T-helper 1 cell treated with Interleukin-12 subunit alpha and Interleukin-12 subunit beta and Interleukin-4 antibody, amounts not matched to agents 30 μg/mL and 1 μg/mL, for 36 hours (primary cell): Measurements from ENCODE around the gene MUC4.
"Not testable (repeated sequence)": the region's sequence is repeated elsewhere in the genome, so short reads cannot be mapped to it uniquely, and the experiment has no call there.

ENCODE experiments used
- H3K27ac Mint-ChIP-seq: one replicate; pipeline ENCODE4 v1.8.0; 2021; ENCODE audit warnings: mild to moderate bottlenecking, mixed read lengths
- H3K27me3 Mint-ChIP-seq: one replicate; pipeline ENCODE4 v1.8.0; 2021; ENCODE audit warnings: low read depth, mixed read lengths
- H3K36me3 Mint-ChIP-seq: one replicate; pipeline ENCODE4 v1.8.0; 2021; ENCODE audit warnings: low read depth, mixed read lengths
- H3K4me1 Mint-ChIP-seq: one replicate; pipeline ENCODE4 v1.8.0; 2021; ENCODE audit warnings: low read depth, mixed read lengths
- H3K4me3 Mint-ChIP-seq: one replicate; pipeline ENCODE4 v1.8.0; 2021; ENCODE audit warnings: mild to moderate bottlenecking, moderate library complexity, mixed read lengths
- H3K9me3 Mint-ChIP-seq: one replicate; pipeline ENCODE4 v1.8.0; 2021; ENCODE audit warnings: mixed read lengths

MUC4 gene

DNA sequence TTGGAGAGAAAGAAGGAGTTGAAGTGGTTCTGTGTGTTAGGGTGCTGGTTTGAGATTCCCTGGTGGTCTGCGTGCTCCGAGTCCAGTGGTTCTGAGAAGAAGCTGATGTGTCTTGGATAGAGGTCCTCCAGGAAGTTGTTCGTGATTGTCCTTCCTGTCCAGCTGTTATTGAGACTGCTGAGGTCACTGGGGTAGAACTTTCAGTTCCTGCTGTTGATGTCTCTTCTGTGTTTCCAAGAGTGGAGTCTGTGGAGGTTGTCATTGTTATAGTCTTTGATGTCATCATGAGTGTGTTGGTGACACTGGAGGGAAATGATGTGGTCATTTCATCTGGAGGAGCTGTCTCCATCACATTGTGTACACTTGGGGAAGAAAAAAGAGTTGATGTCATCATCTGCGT is 20.8 kb downstream of the MUC4 start:
- Mint-ChIP-seq H3K4me1 (peaks cover 25% of the 10 kb centered on the region), H3K4me3 (no peak overlapping the region), H3K27ac (no peak overlapping the region), H3K9me3 (peaks cover 55% of the 10 kb centered on the region), H3K27me3 (peaks cover 4% of the 10 kb centered on the region), H3K36me3 (peaks cover 39% of the 10 kb centered on the region)

- Mint-ChIP-seq H3K9me3 (peaks cover 74% of the 10 kb centered on the region), H3K4me1 (peaks cover 38% of the 10 kb centered on the region), H3K27ac (peak overlapping the region; percentile 77), H3K36me3 (peaks cover 55% of the 10 kb centered on the region), H3K4me3 (no peak overlapping the region), H3K27me3 (peaks cover 4% of the 10 kb centered on the region)
Observed at GRCh38 chr3:195788711-195789581, 22.8 kb downstream of the MUC4 start.

- peak overlapping the region; percentile 96 for H3K27ac Mint-ChIP-seq
- peak overlapping the region; percentile 52 for H3K4me3 Mint-ChIP-seq
- peaks cover 81% of the 10 kb centered on the region for H3K9me3 Mint-ChIP-seq
- not testable (repeated sequence) for H3K27me3 Mint-ChIP-seq
- H3K4me1 Mint-ChIP-seq: peaks cover 52% of the 10 kb centered on the region
- H3K36me3 Mint-ChIP-seq: peaks cover 68% of the 10 kb centered on the region
Observed at GRCh38 chr3:195785781-195786405, 25.8 kb downstream of the MUC4 start.

GRCh38 chr3:195784031-195784430 is 27.7 kb downstream of the MUC4 start:
- peaks cover 79% of the 10 kb centered on the region for H3K9me3 Mint-ChIP-seq
- H3K4me1 Mint-ChIP-seq: peaks cover 59% of the 10 kb centered on the region
- peak overlapping the region; percentile 28 for H3K4me3 Mint-ChIP-seq
- H3K27me3 Mint-ChIP-seq: not testable (repeated sequence)
- H3K27ac Mint-ChIP-seq: peak overlapping the region; percentile 70
- H3K36me3 Mint-ChIP-seq: peaks cover 69% of the 10 kb centered on the region

GRCh38 chr3:195781236-195781635 is 30.5 kb downstream of the MUC4 start:
- Mint-ChIP-seq H3K36me3 (peaks cover 60% of the 10 kb centered on the region), H3K4me3 (peak overlapping the region; percentile 41), H3K4me1 (peaks cover 55% of the 10 kb centered on the region), H3K27ac (peak overlapping the region; percentile 83), H3K9me3 (peaks cover 76% of the 10 kb centered on the region)
- H3K27me3 Mint-ChIP-seq: not testable (repeated sequence)

- Mint-ChIP-seq H3K4me3 (no peak overlapping the region), H3K9me3 (peaks cover 47% of the 10 kb centered on the region), H3K27me3 (no peaks in the 10 kb centered on the region), H3K36me3 (peaks cover 35% of the 10 kb centered on the region), H3K4me1 (peaks cover 36% of the 10 kb centered on the region), H3K27ac (no peak overlapping the region)
Observed at GRCh38 chr3:195777975-195778374, 33.8 kb downstream of the MUC4 start.

GRCh38 chr3:195774917-195775316 is 36.8 kb downstream of the MUC4 start:
- H3K4me3 Mint-ChIP-seq: no peak overlapping the region
- H3K27me3 Mint-ChIP-seq: no peaks in the 10 kb centered on the region
- H3K36me3 Mint-ChIP-seq: peaks cover 15% of the 10 kb centered on the region
- H3K27ac Mint-ChIP-seq: no peak overlapping the region
- peaks cover 18% of the 10 kb centered on the region for H3K4me1 Mint-ChIP-seq
- peaks cover 21% of the 10 kb centered on the region for H3K9me3 Mint-ChIP-seq

GRCh38 chr3:195773956-195774537 is 37.7 kb downstream of the MUC4 start:
- Mint-ChIP-seq H3K4me1 (peaks cover 10% of the 10 kb centered on the region), H3K36me3 (peaks cover 6% of the 10 kb centered on the region), H3K27ac (no peak overlapping the region), H3K27me3 (no peaks in the 10 kb centered on the region), H3K9me3 (peaks cover 12% of the 10 kb centered on the region), H3K4me3 (no peak overlapping the region)

DNA sequence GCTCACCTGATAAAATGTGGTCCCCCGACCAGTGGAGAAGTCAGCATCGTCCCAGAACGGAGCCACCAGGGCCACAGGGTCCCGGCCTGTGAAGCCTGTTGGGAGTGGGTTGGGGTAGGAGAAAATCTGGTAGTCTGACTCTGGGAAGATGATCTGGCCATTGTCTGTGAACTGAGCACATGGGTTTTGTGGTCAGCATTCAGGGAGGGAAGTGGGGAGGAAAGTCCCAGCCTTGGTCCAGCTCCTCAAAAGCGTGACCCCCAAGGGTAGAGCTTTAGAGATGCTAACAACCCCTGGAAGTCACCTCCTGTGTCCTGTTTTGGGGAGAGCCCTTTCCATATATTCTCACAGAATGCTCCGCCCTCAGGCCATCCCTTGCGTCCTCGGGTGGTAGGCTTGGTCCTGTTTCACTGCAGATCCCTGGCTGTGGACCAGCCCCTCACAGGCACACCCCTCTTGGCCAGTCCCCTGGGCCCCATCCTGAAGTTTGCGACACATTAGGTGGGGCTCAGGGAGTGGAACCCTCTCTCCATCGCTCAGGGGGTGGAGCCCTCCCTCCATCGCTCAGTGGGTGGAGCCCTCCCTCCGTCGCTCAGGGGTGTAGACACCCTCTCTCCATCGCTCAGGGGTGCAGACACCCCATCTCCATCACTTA is 40.0 kb downstream of the MUC4 start:
- Mint-ChIP-seq H3K4me1 (peaks cover 2% of the 10 kb centered on the region), H3K4me3 (no peak overlapping the region), H3K36me3 (no peaks in the 10 kb centered on the region), H3K27me3 (no peaks in the 10 kb centered on the region), H3K27ac (peak overlapping the region; percentile 72), H3K9me3 (peaks cover 4% of the 10 kb centered on the region)

DNA sequence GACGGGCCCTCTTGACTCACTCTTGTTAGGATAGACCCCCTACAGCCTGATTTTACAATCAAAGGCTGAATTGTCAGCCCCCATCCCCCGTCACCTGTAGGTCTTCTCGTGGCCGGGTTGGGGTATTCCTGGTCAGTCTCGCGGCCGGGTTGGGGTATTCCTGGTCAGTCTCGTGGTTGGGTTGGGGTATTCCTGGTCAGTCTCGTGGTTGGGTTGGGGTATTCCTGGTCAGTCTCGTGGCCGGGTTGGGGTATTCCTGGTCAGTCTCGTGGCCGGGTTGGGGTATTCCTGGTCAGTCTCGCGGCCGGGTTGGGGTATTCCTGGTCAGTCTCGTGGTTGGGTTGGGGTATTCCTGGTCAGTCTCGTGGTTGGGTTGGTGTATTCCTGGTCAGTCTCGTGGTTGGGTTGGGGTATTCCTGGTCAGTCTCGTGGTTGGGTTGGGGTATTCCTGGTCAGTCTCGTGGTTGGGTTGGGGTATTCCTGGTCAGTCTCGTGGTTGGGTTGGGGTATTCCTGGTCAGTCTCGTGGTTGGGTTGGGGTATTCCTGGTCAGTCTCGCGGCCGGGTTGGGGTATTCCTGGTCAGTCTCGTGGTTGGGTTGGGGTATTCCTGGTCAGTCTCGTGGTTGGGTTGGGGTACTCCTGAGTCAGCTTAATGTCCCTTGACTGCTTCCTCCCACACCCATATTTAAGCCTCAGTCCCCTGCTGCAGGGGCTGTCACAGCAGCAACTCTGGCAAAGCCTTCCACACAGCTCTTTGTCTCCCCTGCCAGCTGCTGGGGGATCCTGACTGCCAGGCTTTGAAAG is 40.7 kb downstream of the MUC4 start:
- not testable (repeated sequence) for H3K36me3 Mint-ChIP-seq, H3K27me3 Mint-ChIP-seq, H3K4me3 Mint-ChIP-seq, H3K4me1 Mint-ChIP-seq, H3K9me3 Mint-ChIP-seq
- peak overlapping the region; percentile 72 for H3K27ac Mint-ChIP-seq

DNA sequence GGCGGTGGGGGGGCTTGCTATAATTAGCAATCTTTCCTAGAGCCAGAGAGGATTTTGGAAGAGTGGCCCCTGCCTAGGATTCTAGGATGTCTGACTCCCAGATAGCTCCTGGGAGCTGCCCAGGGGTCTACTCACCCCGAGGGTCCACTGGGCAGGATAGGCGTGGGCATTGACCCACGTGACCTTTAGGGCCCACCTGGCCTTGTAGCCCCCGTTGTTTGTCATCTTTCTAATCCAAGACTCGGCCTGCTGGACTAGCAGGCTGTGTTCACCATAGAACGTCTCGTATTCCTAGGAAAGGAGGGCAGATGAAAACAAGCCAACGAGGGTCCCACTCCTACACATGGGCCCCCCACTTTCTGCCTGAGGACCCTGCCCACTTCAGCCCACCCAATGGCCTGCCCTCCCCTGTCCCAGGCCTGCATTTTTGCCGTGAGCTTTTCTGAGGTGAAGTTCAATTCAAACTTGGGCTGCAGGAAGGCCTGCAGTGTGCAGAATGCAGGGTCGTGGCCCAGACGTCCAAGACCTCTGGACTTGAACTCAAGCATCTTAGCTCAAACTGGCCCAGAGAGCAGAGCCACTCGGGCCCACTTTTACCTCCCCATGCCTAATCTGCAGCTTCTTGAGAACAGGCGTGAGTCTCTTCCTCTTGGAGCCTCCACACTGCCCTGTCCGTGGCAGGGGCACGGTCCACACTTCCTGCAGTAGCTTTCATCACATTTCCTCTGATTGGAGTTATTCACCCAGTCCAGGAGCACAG is 41.5 kb downstream of the MUC4 start:
- Mint-ChIP-seq H3K4me3 (no peak overlapping the region), H3K4me1 (peaks cover 2% of the 10 kb centered on the region), H3K27ac (no peak overlapping the region), H3K36me3 (no peaks in the 10 kb centered on the region), H3K27me3 (no peaks in the 10 kb centered on the region), H3K9me3 (peaks cover 4% of the 10 kb centered on the region)

DNA sequence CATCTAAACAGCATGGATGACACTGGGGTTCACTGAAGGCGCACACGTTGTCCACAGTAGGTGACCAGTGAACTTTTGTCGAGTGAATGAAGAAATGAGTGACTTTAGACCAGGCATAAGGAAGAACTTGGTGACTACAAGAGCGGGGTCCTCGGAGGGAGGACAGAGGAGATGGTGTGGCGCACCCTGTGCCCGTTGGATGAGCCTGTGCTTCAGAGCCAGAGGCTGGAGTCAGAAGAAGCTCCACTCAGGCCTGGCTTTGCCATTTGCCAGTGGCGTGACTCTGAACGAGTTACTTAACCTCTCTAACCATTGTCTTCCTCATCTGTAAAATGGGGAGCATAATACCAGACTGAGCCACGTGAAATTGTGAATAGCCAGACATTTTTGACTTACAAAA is 42.2 kb downstream of the MUC4 start:
- Mint-ChIP-seq H3K4me1 (peaks cover 2% of the 10 kb centered on the region), H3K9me3 (peaks cover 4% of the 10 kb centered on the region)

GRCh38 chr3:195768831-195769303 is 42.9 kb downstream of the MUC4 start:
- Mint-ChIP-seq H3K27ac (no peak overlapping the region), H3K4me3 (no peak overlapping the region), H3K36me3 (no peaks in the 10 kb centered on the region), H3K27me3 (no peaks in the 10 kb centered on the region), H3K9me3 (peaks cover 4% of the 10 kb centered on the region), H3K4me1 (peaks cover 2% of the 10 kb centered on the region)

More for the DNA sequence above, 42.2 kb downstream of the MUC4 start:
- no peaks in the 10 kb centered on the region for H3K36me3 Mint-ChIP-seq
- H3K27ac Mint-ChIP-seq: no peak overlapping the region
- H3K4me3 Mint-ChIP-seq: no peak overlapping the region
- H3K27me3 Mint-ChIP-seq: no peaks in the 10 kb centered on the region
